GM23338 (cell line): ENCODE data around the gene MLANA. TPM values are rescaled to one million over a fixed set of nuclear protein-coding genes. Genes with fewer than 3 reads are reported as not detected.

ENCODE experiments used
- ATAC-seq: fragments of 200-7000 bp; cut with Tn5 transposase; 3 replicates; pipeline ENCODE4 v1.9.1; 2020
- DNase-seq: peaks from one replicate; pipeline ENCODE4 v3.0.0-alpha.2; 2015; ENCODE audit warnings: low spot score
- H2AFZ ChIP-seq: fragments of 200-600 bp; sonication (generic); 2 replicates; pipeline ENCODE4 v1.8.0; 2016; ENCODE audit warnings: antibody characterized with exemption, mild to moderate bottlenecking, moderate library complexity
- H3F3A ChIP-seq: fragments of 200-600 bp; sonication (generic); replicated peaks from 2 replicates; pipeline ENCODE4 v1.8.0; 2017; ENCODE audit warnings: antibody characterized with exemption, mixed run types, low read depth
- H3K27ac ChIP-seq: fragments of 200-600 bp; sonication (generic); 2 replicates; pipeline ENCODE4 v1.6.1; 2016; ENCODE audit warnings: low read depth
- H3K27me3 ChIP-seq: fragments of 200-600 bp; sonication (generic); 2 replicates; pipeline ENCODE4 v1.8.0; 2016; ENCODE audit warnings: mild to moderate bottlenecking, mixed run types, moderate library complexity; ENCODE audit not compliant: insufficient read depth
- H3K36me3 ChIP-seq: fragments of 200-600 bp; sonication (generic); 2 replicates; pipeline ENCODE4 v1.8.0; 2016; ENCODE audit warnings: mild to moderate bottlenecking; ENCODE audit not compliant: insufficient read depth
- H3K4me1 ChIP-seq: fragments of 200-600 bp; sonication (generic); 2 replicates; pipeline ENCODE4 v1.8.0; 2016; ENCODE audit warnings: mild to moderate bottlenecking, moderate library complexity; ENCODE audit not compliant: insufficient read depth
- H3K4me2 ChIP-seq: fragments of 200-600 bp; sonication (generic); 2 replicates; pipeline ENCODE4 v1.7.1; 2017; ENCODE audit warnings: mixed run types
- H3K4me3 ChIP-seq: fragments of 200-600 bp; sonication (generic); 2 replicates; pipeline ENCODE4 v1.6.1; 2016; ENCODE audit warnings: mixed run types
- H3K79me2 ChIP-seq: fragments of 200-600 bp; sonication (generic); replicated peaks from 2 replicates; pipeline ENCODE4 v1.8.0; 2017; ENCODE audit warnings: mild to moderate bottlenecking; ENCODE audit not compliant: insufficient read depth
- H3K9me2 ChIP-seq: fragments of 200-600 bp; sonication (generic); 2 replicates; pipeline ENCODE4 v1.8.0; 2017; ENCODE audit not compliant: insufficient read depth
- H4K20me1 ChIP-seq: fragments of 200-600 bp; sonication (generic); replicated peaks from 2 replicates; pipeline ENCODE4 v1.8.0; 2017; ENCODE audit warnings: mild to moderate bottlenecking; ENCODE audit not compliant: insufficient read depth
- H3K27ac Mint-ChIP-seq: 2 replicates; pipeline ENCODE4 v1.8.0; 2020; ENCODE audit warnings: inconsistent platforms, mild to moderate bottlenecking, moderate library complexity, mixed read lengths
- H3K27me3 Mint-ChIP-seq: 3 replicates; pipeline ENCODE4 v1.8.0; 2022; ENCODE audit warnings: low read depth, mild to moderate bottlenecking, moderate library complexity, mixed read lengths, inconsistent platforms; ENCODE audit not compliant: insufficient read depth, poor library complexity
- H3K36me3 Mint-ChIP-seq: 3 replicates; pipeline ENCODE4 v1.8.0; 2021; ENCODE audit warnings: low read depth, mild to moderate bottlenecking, inconsistent platforms, moderate library complexity, mixed read lengths
- H3K4me1 Mint-ChIP-seq: 3 replicates; pipeline ENCODE4 v1.8.0; 2020; ENCODE audit warnings: mild to moderate bottlenecking, inconsistent platforms, mixed read lengths
- H3K4me3 Mint-ChIP-seq: 3 replicates; pipeline ENCODE4 v1.8.0; 2021; ENCODE audit warnings: moderate library complexity, mild to moderate bottlenecking, inconsistent platforms, mixed read lengths
- H3K9me3 Mint-ChIP-seq: 3 replicates; pipeline ENCODE4 v1.8.0; 2020; ENCODE audit warnings: moderate library complexity, mild to moderate bottlenecking, inconsistent platforms, mixed read lengths
- CREB1 ChIP-seq: fragments of 250-450 bp; sonication (Bioruptor Pico); IDR thresholded peaks from 2 replicates; pipeline ENCODE4 v1.5.0; 2020; ENCODE audit warnings: low read depth, mild to moderate bottlenecking, moderate library complexity
- EZH2 ChIP-seq: fragments of 200-600 bp; sonication (generic); IDR thresholded peaks from one replicate; pipeline ENCODE4 v1.8.0; 2017; ENCODE audit warnings: antibody characterized with exemption, mild to moderate bottlenecking, low read depth; ENCODE audit not compliant: unreplicated experiment
- EZH2phosphoT487 ChIP-seq: fragments of 200-600 bp; sonication (generic); IDR thresholded peaks from one replicate; pipeline ENCODE4 v1.8.1; 2018; ENCODE audit warnings: antibody characterized with exemption; ENCODE audit not compliant: unreplicated experiment
- JUNB ChIP-seq: IDR thresholded peaks from one replicate; pipeline ENCODE4 v1.6.1; 2016; ENCODE audit warnings: antibody characterized with exemption; ENCODE audit not compliant: unreplicated experiment
- NANOG ChIP-seq: IDR thresholded peaks from 2 replicates; pipeline ENCODE4 v1.6.1; 2016; ENCODE audit warnings: antibody characterized with exemption, borderline replicate concordance
- POLR2AphosphoS5 ChIP-seq: IDR thresholded peaks from 2 replicates; pipeline ENCODE4 v1.6.1; 2016; ENCODE audit warnings: antibody characterized with exemption, low read depth
- STAT1 ChIP-seq: IDR thresholded peaks from one replicate; pipeline ENCODE4 v1.6.1; 2016; ENCODE audit warnings: antibody characterized with exemption; ENCODE audit not compliant: unreplicated experiment
- ZNF114 ChIP-seq: fragments of 250-450 bp; sonication (Bioruptor Pico); IDR thresholded peaks from 2 replicates; pipeline ENCODE4 v1.5.0; 2020; ENCODE audit warnings: mild to moderate bottlenecking, moderate library complexity
- ZNF331 ChIP-seq: fragments of 250-450 bp; sonication (Bioruptor Pico); IDR thresholded peaks from 2 replicates; pipeline ENCODE4 v1.5.0; 2020; ENCODE audit warnings: low read depth, mild to moderate bottlenecking, moderate library complexity
- polyA plus RNA-seq: library from polyadenylated mRNA; unstranded; fragments of >200 nt; fragmentation: Nextera tagmentation; extraction: Ambion mirVana; gene quantifications from 2 replicates; pipeline ENCODE4 v1.2.1, GENCODE V29; 2016
- total RNA-seq: library from RNA; depleted of rRNA; stranded (reverse); fragments of >200 nt; shearing (Covaris generic); gene quantifications from 2 replicates; pipeline ENCODE4 v1.2.3, GENCODE V29; 2014
- TF ChIP-seq, protein P1 (sequence below): IDR thresholded peaks from one replicate; pipeline ENCODE4 v1.6.1; 2018; ENCODE audit warnings: antibody characterized with exemption; ENCODE audit not compliant: unreplicated experiment
- TF ChIP-seq, protein P2 (sequence below), 2 experiments: fragments of 200-600 bp in 1 of 2; sonication (generic) in 1 of 2; conservative IDR thresholded peaks; 2 replicates each; pipeline versions ENCODE4 v1.5.1 to v1.6.1; 2016 to 2017; ENCODE audit warnings: antibody characterized with exemption in 2 of 2, low read depth in 2 of 2, mild to moderate bottlenecking in 2 of 2, moderate library complexity in 1 of 2
- TF ChIP-seq, protein P3 (sequence below): fragments of 250-450 bp; sonication (Bioruptor Pico); IDR thresholded peaks from 2 replicates; pipeline ENCODE4 v1.5.0; 2020; ENCODE audit warnings: mild to moderate bottlenecking, moderate library complexity
- TF ChIP-seq, protein P4 (sequence below): IDR thresholded peaks from 2 replicates; pipeline ENCODE4 v1.6.1; 2016; ENCODE audit warnings: antibody characterized with exemption

The MLANA gene
- total and polyA plus RNA-seq, 2 experiments from 2014 or later: not detected

DNA sequence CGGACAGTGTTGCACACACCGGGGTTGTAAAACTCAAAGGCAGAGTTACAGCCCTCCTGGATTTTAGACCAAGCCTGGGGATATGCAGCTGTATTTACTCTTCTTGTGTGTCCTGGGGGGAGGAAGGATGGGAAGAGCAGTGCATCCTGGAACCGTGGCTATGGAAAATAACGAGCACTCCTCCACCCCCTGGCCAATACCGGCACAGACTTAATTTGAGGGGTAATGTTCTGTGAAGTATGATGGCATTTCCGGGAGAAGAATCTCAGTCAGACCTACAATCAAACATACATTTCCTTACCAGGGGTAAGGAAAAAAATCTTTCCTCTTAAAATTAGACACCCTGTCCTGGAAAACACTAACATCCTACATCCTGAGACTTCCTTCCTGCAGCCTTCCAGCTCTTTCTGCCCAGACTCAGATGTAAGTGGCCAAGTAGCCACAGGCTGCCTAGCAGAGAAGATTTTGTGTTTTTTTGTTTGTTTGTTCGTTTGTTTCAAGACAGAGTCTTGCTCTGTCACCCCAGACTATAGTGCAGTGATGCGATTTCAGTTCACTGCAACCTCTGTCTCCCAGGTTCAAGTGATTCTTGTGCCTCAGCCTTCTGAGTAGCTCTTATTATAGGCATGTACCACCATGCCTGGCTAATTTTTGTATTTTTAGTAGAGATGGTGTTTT, 46.8 kb upstream of the MLANA start:
- Histone ChIP-seq H4K20me1 (no peaks in the 10 kb centered on the region), H3K36me3 (no peaks in the 10 kb centered on the region), H3K4me2 (no peak overlapping the region), H3K9me2 (0 out of 2 replicates have a peak, but pooled peaks cover 4% of the 10 kb centered on the region), H3K27me3 (no peaks in the 10 kb centered on the region), H2AFZ (peak overlapping the region; percentile 49), H3K4me3 (no peak overlapping the region), H3K79me2 (no peaks in the 10 kb centered on the region), H3K4me1 (peaks cover 9% of the 10 kb centered on the region), H3F3A (no peaks in the 10 kb centered on the region), H3K27ac (no peak overlapping the region)
- peak; percentile 51 for ATAC-seq
- no peak overlapping the region for H3K4me3 Mint-ChIP-seq
- TF ChIP-seq JUNB: no peak
- TF ChIP-seq ZNF114 (CRISPR knock-in tag): no peak
- TF ChIP-seq STAT1: no peak
- TF ChIP-seq, protein P1, sequence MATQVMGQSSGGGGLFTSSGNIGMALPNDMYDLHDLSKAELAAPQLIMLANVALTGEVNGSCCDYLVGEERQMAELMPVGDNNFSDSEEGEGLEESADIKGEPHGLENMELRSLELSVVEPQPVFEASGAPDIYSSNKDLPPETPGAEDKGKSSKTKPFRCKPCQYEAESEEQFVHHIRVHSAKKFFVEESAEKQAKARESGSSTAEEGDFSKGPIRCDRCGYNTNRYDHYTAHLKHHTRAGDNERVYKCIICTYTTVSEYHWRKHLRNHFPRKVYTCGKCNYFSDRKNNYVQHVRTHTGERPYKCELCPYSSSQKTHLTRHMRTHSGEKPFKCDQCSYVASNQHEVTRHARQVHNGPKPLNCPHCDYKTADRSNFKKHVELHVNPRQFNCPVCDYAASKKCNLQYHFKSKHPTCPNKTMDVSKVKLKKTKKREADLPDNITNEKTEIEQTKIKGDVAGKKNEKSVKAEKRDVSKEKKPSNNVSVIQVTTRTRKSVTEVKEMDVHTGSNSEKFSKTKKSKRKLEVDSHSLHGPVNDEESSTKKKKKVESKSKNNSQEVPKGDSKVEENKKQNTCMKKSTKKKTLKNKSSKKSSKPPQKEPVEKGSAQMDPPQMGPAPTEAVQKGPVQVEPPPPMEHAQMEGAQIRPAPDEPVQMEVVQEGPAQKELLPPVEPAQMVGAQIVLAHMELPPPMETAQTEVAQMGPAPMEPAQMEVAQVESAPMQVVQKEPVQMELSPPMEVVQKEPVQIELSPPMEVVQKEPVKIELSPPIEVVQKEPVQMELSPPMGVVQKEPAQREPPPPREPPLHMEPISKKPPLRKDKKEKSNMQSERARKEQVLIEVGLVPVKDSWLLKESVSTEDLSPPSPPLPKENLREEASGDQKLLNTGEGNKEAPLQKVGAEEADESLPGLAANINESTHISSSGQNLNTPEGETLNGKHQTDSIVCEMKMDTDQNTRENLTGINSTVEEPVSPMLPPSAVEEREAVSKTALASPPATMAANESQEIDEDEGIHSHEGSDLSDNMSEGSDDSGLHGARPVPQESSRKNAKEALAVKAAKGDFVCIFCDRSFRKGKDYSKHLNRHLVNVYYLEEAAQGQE: no peak
- TF ChIP-seq CREB1 (CRISPR knock-in tag): no peak
- TF ChIP-seq, protein P2, sequence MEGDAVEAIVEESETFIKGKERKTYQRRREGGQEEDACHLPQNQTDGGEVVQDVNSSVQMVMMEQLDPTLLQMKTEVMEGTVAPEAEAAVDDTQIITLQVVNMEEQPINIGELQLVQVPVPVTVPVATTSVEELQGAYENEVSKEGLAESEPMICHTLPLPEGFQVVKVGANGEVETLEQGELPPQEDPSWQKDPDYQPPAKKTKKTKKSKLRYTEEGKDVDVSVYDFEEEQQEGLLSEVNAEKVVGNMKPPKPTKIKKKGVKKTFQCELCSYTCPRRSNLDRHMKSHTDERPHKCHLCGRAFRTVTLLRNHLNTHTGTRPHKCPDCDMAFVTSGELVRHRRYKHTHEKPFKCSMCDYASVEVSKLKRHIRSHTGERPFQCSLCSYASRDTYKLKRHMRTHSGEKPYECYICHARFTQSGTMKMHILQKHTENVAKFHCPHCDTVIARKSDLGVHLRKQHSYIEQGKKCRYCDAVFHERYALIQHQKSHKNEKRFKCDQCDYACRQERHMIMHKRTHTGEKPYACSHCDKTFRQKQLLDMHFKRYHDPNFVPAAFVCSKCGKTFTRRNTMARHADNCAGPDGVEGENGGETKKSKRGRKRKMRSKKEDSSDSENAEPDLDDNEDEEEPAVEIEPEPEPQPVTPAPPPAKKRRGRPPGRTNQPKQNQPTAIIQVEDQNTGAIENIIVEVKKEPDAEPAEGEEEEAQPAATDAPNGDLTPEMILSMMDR (conservative IDR thresholded peaks at IDR 0.05; ENCODE audit: low read depth in 2 of 2): no peak
- no peak for TF ChIP-seq ZNF331
- no peak for TF ChIP-seq POLR2AphosphoS5
- TF ChIP-seq, protein P3, sequence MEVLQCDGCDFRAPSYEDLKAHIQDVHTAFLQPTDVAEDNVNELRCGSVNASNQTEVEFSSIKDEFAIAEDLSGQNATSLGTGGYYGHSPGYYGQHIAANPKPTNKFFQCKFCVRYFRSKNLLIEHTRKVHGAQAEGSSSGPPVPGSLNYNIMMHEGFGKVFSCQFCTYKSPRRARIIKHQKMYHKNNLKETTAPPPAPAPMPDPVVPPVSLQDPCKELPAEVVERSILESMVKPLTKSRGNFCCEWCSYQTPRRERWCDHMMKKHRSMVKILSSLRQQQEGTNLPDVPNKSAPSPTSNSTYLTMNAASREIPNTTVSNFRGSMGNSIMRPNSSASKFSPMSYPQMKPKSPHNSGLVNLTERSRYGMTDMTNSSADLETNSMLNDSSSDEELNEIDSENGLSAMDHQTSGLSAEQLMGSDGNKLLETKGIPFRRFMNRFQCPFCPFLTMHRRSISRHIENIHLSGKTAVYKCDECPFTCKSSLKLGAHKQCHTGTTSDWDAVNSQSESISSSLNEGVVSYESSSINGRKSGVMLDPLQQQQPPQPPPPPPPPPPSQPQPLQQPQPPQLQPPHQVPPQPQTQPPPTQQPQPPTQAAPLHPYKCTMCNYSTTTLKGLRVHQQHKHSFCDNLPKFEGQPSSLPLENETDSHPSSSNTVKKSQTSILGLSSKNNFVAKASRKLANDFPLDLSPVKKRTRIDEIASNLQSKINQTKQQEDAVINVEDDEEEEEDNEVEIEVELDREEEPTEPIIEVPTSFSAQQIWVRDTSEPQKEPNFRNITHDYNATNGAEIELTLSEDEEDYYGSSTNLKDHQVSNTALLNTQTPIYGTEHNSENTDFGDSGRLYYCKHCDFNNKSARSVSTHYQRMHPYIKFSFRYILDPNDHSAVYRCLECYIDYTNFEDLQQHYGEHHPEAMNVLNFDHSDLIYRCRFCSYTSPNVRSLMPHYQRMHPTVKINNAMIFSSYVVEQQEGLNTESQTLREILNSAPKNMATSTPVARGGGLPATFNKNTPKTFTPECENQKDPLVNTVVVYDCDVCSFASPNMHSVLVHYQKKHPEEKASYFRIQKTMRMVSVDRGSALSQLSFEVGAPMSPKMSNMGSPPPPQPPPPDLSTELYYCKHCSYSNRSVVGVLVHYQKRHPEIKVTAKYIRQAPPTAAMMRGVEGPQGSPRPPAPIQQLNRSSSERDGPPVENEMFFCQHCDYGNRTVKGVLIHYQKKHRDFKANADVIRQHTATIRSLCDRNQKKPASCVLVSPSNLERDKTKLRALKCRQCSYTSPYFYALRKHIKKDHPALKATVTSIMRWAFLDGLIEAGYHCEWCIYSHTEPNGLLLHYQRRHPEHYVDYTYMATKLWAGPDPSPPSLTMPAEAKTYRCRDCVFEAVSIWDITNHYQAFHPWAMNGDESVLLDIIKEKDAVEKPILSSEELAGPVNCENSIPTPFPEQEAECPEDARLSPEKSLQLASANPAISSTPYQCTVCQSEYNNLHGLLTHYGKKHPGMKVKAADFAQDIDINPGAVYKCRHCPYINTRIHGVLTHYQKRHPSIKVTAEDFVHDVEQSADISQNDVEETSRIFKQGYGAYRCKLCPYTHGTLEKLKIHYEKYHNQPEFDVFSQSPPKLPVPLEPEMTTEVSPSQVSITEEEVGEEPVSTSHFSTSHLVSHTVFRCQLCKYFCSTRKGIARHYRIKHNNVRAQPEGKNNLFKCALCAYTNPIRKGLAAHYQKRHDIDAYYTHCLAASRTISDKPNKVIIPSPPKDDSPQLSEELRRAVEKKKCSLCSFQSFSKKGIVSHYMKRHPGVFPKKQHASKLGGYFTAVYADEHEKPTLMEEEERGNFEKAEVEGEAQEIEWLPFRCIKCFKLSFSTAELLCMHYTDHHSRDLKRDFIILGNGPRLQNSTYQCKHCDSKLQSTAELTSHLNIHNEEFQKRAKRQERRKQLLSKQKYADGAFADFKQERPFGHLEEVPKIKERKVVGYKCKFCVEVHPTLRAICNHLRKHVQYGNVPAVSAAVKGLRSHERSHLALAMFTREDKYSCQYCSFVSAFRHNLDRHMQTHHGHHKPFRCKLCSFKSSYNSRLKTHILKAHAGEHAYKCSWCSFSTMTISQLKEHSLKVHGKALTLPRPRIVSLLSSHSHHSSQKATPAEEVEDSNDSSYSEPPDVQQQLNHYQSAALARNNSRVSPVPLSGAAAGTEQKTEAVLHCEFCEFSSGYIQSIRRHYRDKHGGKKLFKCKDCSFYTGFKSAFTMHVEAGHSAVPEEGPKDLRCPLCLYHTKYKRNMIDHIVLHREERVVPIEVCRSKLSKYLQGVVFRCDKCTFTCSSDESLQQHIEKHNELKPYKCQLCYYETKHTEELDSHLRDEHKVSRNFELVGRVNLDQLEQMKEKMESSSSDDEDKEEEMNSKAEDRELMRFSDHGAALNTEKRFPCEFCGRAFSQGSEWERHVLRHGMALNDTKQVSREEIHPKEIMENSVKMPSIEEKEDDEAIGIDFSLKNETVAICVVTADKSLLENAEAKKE (CRISPR knock-in tag): no peak
- no peak for TF ChIP-seq EZH2
- TF ChIP-seq, protein P4, sequence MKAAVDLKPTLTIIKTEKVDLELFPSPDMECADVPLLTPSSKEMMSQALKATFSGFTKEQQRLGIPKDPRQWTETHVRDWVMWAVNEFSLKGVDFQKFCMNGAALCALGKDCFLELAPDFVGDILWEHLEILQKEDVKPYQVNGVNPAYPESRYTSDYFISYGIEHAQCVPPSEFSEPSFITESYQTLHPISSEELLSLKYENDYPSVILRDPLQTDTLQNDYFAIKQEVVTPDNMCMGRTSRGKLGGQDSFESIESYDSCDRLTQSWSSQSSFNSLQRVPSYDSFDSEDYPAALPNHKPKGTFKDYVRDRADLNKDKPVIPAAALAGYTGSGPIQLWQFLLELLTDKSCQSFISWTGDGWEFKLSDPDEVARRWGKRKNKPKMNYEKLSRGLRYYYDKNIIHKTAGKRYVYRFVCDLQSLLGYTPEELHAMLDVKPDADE: no peak
- no peak for TF ChIP-seq EZH2phosphoT487
- no peak for TF ChIP-seq NANOG
- DNase-seq: no peak
- no peak overlapping the region for H3K27ac Mint-ChIP-seq
- peaks cover 10% of the 10 kb centered on the region for H3K9me3 Mint-ChIP-seq
- H3K27me3 Mint-ChIP-seq: peaks cover 5% of the 10 kb centered on the region
- H3K4me1 Mint-ChIP-seq: peaks cover 20% of the 10 kb centered on the region
- H3K36me3 Mint-ChIP-seq: no peaks in the 10 kb centered on the region
